ENCODE data around the gene PPP1R15B.

PPP1R15B gene

DNA sequence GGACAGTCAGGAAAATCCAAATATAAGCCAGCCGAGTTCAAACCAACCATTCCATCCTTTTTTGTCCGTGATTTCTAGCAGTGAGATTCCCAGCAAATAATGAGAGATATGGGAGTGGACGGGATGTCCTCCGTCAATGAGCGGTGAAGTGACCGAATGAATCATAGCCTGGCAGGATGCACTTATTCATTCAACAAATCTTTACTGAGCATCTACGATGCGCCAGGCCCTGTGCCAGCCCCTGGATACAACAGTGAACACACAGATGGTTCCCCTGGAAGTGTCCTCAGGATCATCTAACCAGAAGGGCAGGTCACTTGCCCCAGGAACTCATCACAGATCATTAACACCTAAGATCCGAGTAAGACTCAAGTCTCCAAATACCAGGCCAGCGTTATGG, 43.7 kb downstream of the PPP1R15B start:
- TF ChIP-seq, protein P1, sequence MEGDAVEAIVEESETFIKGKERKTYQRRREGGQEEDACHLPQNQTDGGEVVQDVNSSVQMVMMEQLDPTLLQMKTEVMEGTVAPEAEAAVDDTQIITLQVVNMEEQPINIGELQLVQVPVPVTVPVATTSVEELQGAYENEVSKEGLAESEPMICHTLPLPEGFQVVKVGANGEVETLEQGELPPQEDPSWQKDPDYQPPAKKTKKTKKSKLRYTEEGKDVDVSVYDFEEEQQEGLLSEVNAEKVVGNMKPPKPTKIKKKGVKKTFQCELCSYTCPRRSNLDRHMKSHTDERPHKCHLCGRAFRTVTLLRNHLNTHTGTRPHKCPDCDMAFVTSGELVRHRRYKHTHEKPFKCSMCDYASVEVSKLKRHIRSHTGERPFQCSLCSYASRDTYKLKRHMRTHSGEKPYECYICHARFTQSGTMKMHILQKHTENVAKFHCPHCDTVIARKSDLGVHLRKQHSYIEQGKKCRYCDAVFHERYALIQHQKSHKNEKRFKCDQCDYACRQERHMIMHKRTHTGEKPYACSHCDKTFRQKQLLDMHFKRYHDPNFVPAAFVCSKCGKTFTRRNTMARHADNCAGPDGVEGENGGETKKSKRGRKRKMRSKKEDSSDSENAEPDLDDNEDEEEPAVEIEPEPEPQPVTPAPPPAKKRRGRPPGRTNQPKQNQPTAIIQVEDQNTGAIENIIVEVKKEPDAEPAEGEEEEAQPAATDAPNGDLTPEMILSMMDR (IDR thresholded peaks at IDR 0.05; ENCODE audit: control insufficient read depth, insufficient read depth, low read depth, low read length, missing control alignments), result no peak
- H3K4me3 ChIP-seq (ENCODE audit: control insufficient read depth, low read depth, low read length), result no peak overlapping the region
- no peak for DNase-seq (ENCODE audit: low read depth)

DNA sequence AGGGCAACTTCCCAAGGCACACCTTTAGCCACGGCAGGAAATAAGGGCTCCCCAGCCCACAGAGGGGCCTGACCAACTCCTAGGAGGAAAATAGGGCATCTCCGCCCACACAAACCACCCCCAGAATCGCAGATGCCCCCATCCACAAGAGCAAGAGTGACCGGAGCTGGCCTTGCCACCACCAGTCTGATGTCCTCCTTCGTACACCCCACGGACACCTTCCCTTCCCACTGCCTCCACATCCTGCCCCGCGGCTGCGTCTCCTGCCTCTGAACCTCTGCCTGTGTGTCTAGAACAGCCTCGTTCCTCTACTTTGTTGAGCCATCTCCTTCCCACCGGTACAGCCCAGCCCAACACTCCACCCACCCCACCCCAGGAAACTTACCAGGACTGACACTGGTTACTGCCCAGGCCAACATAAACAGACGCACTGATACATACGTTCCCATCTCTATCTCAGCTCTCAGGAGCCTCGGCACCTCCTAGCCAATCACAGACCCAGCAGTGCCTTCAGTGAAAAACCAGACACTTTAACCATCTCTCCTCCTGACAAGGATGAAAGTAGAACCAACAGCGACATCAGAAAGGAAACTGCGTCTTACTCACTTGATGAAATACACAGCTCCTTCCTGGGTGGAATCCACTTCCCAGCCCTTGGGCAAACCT, 44.3 kb downstream of the PPP1R15B start:
- no peak for DNase-seq (ENCODE audit: low read depth)
- TF ChIP-seq, protein P1 (IDR thresholded peaks at IDR 0.05; ENCODE audit: control insufficient read depth, insufficient read depth, low read depth, low read length, missing control alignments), result no peak
- H3K4me3 ChIP-seq (ENCODE audit: control insufficient read depth, low read depth, low read length), result no peak overlapping the region

DNA sequence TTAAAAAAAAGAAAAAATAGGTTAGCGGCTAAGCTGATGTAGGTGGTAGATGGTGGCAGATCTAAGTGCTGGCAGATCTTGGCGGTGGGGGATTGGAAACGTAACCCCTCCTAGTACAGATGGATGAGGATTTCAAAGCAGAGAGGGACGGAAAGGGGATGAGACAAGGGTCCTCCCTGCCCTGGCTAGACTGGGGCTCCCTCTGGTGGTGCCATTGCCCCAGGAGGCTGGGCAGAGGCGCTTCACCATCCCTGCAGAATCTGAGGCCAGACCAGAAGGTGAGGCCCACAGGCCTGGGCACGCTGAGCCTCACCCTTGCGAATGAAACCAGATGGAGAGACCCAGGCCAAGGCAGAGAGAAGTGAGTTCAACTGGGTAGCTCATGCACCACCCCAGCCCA, 44.9 kb downstream of the PPP1R15B start:
- DNase-seq (ENCODE audit: low read depth), result no peak
- no peak overlapping the region for H3K4me3 ChIP-seq (ENCODE audit: control insufficient read depth, low read depth, low read length)
- TF ChIP-seq, protein P1 (IDR thresholded peaks at IDR 0.05; ENCODE audit: control insufficient read depth, insufficient read depth, low read depth, low read length, missing control alignments), result peak; percentile 53

DNA sequence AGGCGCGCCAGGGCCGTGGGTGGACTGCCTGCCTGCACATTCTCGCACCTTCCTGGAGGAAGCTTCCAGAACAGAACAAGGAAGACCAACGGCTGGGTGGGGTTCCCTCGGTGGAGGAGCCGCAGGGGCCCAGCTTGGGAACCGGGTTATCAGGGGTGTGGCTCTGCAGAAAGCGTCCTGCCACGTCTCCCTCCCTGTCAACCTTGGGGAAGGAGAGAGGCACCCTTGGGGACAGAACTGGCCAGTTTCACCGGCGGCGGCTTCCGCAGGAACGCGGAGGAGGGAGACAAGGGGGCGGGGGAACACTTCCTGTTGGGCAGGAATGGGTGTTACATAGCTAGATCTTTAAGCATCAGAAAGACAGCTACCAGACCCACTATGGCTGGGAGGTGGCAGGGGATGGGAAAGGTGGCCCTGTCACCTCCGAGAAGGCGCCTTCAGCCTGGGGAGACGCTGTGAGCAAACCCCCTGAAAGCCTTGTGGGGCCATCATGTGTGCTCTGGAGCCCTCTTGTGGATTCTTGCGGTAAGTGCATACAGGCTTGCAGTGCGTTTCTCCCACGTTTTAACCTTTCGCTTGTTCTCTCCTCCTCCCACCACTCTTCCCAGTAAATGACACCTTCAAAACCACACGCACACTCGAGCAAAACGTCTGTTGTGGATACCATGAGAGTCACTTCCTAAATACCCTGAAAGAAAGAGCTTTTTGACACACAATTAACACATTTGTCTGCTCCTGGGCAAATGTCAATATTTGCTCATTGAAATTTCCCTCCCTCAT, 48.1 kb downstream of the PPP1R15B start:
- TF ChIP-seq, protein P1 (IDR thresholded peaks at IDR 0.05; ENCODE audit: control insufficient read depth, insufficient read depth, low read depth, low read length, missing control alignments), result peak; percentile 94

DNA sequence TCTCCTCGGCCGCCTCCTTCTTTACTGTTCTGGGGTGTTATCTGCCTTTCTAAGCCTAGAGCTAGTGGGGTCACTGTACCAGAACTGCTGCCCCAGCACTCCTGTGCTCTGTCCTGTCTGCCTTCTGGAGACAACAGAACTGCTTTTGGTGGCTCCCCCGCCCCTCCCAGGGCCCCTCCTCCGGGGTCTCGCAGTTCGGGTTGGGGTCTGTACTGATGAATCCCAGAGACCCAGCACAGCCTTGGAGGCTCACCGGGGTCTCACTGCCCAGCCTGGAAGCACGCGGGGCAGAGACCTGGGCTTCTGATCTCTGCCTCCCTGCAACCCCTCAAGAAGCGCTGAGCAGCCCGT, 48.7 kb downstream of the PPP1R15B start:
- peak overlapping the region; percentile 50 for H3K4me3 ChIP-seq (ENCODE audit: control insufficient read depth, low read depth, low read length)
- TF ChIP-seq, protein P1 (IDR thresholded peaks at IDR 0.05; ENCODE audit: control insufficient read depth, insufficient read depth, low read depth, low read length, missing control alignments), result no peak
- DNase-seq (ENCODE audit: low read depth), result no peak

More for the DNA sequence above, 48.1 kb downstream of the PPP1R15B start:
- peak overlapping the region; percentile 50 for H3K4me3 ChIP-seq (ENCODE audit: control insufficient read depth, low read depth, low read length)
- DNase-seq (ENCODE audit: low read depth), result peak; percentile 27

DNA sequence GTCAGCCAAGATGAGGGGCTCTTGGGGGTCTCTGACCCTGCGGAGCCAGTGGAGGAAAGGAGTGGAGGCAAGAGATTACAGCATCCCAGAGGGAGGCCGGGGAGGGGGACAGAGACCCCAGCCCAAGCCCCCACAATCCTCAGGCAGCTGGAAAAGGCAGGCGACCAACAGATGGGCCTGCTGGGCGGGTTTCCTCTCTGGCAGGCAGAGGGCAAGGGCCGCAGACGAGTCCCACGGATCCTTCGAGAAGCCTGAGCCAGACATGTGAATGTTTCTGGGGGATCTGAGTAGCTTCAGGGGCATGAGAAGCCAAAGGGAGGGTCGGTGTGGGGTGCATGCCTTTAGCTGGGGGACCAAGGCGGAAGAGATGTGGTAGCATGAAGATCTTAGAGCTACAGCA, 49.8 kb downstream of the PPP1R15B start:
- no peak for DNase-seq (ENCODE audit: low read depth)
- TF ChIP-seq, protein P1 (IDR thresholded peaks at IDR 0.05; ENCODE audit: control insufficient read depth, insufficient read depth, low read depth, low read length, missing control alignments), result no peak
- no peak overlapping the region for H3K4me3 ChIP-seq (ENCODE audit: control insufficient read depth, low read depth, low read length)

All from AG09309 (cell line).